ENCODE measurements around the gene PTPN3.

Gene PTPN3

DNA sequence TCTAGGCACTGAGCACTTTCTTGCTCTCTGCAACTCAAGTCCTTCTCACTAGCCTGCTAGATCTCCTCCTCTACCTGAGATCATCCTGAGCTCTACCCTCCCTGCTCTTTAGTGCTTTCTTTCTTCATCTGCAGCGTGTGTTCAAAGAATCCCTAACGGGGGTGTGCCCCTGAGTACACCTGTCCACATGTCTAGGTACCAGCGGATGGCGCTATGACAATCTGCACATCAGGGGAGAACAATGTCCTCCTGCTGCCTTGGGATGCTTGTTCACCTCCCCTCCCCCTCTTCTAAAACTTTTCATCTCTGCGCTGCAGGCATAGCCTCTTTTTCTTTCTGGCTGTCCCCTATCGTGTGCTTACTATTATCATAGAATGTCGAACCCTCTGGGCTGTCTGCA is 42.7 kb downstream of the PTPN3 start:
- in situ Hi-C loops (cut with MboI; ENCODE audit: low sequenced_read_pairs), result no loop called here

DNA sequence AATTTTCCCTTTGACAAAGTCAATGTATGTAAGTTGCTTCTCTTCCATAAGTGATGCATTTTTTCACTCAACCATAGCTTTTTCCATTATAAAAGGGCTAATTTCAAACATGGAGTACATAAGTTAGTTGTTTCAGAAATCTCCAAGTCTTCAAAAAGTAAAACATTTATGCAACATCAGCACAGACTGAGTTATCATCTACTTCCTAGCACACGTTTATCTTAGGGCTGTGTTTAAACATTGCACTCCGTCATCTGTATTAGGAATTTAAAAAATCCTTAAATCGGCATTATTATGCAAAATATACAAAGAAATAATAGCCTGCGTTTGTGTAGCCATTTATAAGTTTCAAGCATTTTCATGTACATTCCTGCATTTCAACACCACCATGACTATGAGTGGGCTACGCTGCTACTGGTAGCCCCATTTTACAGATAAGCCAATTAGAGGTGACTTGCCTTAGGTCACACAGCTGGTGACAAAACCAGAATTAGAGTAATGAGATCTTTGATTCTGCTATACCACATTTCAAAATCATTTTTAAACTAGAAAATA is 43.4 kb downstream of the PTPN3 start:
- in situ Hi-C loops (cut with MboI; ENCODE audit: low sequenced_read_pairs), result no loop called here

DNA sequence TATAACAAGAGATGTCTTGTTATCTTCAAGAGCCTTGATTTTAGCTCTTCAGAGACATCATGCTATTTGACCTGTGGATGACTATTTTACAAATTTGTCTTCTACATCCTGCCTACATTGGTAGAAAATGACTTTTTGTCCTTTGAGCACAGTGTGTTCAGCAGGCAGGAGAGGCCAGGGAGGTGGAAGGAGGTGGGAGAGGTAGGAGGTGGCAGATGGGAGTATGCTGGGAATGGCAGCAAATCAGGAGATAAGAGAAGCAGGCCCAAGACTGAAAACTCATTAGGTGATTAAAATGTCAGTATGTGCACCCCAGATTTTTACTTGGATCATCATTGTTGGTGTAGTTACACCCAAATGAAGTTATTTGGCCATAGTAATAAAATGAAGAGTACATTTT is 44.1 kb downstream of the PTPN3 start:
- in situ Hi-C loops (cut with MboI; ENCODE audit: low sequenced_read_pairs), result no loop called here

DNA sequence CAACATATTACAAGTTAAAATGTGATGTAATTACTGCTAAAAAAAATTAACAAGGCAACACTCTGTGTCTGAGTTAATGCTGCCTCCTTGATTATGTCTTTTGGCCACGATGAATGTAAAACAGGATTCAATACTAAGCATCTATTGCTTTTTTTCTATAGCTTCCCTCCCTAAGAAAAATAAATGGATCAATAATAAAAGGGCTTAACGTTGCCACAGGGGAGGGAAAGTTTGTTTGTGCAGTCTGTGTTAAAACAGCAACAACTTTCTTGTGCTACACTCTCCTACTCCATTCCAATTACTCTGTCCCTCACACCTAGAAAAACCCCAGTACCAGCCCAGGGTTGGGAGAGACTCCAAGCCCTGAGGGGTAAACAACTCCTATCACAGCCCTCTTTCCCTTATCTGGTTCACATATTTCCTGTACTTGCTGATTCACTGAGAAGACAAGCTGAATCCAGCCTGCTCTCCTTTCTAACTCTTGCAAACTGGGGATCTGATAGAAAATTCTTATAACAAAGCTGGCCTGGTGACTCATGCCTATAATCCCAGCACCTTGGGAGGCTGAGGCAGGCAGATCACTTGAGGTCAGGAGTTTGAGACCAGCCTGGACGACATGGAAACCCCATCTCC is 44.8 kb downstream of the PTPN3 start:
- in situ Hi-C loops (cut with MboI; ENCODE audit: low sequenced_read_pairs), result no loop called here

DNA sequence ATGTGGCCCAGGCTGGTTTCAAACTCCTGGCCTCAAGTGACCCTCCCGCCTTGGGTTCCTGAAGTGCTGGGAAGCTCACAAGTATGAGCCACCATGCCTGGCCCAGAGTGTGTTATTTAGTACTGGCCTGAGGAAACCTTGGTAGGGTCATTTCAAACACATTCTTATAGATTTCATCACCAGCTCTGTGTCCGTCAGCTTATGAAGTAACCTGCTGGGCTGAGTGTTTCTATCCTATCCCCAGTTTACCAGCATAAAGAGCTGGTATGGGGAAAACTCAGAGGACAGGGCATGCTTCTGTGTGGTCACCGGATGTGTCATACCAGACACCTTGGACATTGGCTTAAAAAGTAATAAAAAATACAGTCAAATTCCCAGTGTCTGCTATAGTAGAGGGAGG is 45.3 kb downstream of the PTPN3 start:
- in situ Hi-C loops (cut with MboI; ENCODE audit: low sequenced_read_pairs), result no loop called here

DNA sequence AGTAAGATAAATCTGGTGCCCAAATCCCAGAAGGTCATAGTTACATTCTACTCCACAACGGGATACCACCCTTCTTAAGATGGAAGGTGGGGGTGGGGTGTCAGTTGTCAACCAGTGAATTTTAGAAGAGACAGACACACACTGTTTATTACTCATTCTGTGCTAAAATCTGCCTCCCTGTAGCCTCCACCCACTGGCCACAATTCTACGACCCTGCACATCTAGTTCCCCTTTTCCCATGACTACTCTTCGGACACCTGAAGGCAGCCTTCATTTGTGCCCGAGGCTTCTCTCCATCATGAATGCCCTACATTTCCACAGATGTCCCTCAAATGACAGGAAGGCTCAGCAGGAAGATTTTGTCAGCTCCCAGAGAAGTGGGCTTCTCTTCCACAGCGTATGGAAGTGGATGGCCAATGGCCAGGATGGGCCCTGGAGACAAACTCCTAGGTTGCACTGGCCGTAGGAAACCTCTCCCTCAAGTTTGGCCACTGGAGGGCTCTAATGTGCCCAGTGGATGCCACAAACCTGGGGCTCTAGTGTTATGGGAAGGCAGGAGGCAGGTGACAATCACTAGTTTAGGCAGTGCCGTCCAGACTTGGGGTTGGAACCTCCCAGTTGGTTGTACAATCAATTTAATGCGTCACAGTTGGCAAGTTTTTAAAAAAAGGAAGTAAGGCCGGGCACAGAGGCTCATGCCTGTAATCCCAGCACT is 46.6 kb downstream of the PTPN3 start:
- in situ Hi-C loops (cut with MboI; ENCODE audit: low sequenced_read_pairs), result no loop called here

DNA sequence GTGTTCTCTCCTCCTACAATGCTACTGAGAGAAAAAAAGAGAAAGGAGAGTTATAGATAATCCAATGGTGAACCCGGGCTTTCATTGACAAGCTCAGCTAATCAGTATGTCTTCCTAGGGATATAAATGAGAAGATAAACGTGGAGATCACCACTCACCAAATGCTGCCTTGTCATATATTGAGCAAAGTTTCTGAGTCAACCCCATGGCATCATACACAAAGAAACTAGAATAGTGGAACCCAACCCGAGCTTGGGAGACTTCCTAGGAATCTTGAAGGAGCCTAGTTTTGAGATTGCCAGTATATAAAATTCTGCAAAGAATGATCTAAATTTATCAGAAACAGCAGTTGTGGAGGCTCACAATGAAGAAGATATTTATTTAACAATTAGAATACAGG is 47.8 kb downstream of the PTPN3 start:
- in situ Hi-C loops (cut with MboI; ENCODE audit: low sequenced_read_pairs), result no loop called here

DNA sequence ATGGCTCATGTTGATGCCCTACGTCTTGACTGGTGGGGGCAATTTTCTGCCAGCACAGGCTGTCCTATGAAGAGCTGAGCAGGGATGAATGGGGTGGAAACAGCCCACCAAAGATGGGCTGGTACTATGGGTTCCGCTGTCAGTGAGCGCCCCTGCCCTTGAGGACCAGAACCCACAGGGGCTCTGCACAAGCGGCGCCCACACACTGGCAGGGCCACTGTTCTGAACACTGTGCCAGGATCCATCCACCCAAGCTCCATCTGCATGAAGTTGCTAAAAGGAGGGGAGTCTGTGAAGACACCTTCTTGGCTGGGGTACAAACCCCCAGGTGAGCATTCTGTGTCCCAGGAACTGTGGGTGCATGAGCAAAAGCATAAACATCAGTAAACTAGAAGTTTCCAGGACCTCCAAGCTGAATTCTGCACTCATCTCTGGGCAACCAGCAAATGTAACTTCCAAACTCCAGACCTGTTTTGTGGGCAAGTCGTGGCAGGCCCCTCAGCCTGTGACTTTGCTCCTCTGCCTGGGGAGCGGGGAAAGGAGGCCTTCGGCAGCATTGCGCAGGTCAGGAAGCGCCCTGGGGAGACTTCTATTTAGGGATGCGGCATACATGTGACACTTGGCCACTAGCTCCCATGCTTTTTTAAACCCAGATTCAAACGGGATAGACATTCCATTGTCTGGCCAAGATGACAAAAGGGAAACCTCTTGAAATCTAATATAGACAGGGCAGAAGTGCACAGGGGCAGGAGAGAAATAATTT is 48.9 kb downstream of the PTPN3 start:
- in situ Hi-C loops (cut with MboI; ENCODE audit: low sequenced_read_pairs), result no loop called here

DNA sequence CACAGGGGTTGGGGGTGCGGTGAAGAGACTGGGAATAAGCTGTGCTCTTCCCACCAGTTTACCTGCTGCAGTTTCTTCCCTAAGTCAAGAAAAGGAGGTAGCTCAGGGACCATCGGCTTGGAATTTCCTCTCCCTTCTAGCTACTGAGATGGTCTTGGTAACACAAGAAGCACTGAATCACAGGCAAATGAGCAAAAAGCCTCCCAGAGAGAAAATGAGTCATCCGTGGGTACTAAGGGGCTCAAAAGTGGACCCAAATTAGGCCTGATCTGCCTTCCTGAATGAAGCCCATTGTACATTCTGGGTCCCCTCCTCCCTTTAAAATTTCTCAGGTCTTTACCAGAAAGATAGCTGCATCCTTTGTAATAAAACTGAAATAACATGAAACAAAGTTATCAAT is 49.9 kb downstream of the PTPN3 start:
- in situ Hi-C loops (cut with MboI; ENCODE audit: low sequenced_read_pairs), result no loop called here

DNA sequence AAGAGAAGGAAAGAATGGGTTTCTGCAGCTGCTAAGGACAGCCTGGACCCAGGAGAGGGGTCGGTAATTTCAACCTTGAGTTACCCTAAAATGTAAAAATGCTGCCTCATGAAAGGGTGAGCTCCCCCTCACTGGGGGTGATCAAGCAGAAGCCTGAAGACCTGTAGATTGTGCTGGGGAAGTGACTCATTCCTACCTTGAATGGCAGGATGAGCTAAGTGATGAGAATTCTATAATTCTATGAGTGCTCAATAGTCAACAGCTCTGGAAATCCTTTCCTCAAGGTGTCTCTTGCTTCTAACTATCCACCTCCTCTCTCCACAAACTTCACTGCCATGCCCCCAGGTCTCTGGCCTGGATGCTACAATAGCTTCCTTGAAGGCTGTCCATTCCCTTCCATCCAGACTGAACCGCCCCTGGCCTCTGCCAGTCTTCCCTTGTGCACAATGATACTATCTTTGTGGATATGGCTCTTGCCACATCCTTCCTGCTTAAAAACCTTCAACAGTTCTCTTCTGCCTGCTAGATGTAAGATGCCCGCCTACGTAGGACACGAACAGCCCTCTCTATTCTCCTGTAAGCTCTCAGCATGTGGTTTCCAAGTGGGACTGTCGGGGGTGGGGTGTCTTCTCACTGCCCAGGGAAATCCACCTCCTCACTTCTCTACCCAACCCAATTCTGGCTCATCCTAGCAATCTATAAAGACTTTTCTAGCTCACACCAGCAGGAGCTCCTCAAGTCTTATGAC is 50.6 kb downstream of the PTPN3 start:
- in situ Hi-C loops (cut with MboI; ENCODE audit: low sequenced_read_pairs), result no loop called here

DNA sequence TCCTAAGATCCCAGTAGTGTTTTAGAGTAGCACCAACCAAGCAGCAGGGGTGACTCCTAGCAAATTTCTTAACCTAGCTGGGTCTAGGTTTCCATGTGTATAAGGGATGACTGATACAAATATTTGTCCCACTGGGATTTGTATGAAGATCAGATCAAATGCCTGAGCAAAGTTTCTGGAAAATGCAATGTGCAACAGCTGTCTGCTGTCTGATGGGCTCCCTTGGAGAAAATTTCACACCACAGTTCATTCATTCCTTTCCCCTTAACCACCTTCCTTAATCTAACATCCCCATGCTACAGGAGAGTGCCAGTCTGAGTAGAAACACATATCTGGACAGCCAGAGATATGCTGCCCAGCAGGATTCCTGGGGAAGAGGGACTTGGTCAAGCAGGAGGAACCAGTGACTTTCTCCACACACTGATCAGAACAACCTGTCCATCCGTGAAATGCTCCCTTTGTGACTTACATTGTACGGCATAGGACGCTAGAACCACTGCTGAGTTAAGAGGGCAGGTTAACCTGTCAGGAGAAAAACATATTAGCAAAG is 53.3 kb downstream of the PTPN3 start:
- in situ Hi-C loops (cut with MboI; ENCODE audit: low sequenced_read_pairs), result no loop called here

DNA sequence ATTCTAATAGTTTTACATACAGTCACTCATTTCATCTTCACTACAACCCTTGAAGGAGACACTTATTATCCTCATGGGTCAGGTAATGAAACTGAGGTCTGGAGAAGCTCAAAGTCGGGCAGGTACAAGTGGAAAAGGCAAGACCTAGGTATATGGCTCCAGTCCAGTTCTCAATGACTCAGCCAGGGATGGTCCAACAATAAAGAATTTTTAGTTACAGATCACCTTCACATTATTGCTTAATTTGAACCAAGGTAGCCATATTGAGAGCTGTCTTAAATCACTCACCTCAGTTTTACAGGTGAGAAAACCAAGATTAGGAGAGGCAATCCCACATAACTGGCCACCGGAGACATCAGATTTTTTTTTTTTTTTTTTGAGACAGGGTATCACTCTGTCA is 55.4 kb downstream of the PTPN3 start:
- in situ Hi-C loops (cut with MboI; ENCODE audit: low sequenced_read_pairs), result no loop called here

DNA sequence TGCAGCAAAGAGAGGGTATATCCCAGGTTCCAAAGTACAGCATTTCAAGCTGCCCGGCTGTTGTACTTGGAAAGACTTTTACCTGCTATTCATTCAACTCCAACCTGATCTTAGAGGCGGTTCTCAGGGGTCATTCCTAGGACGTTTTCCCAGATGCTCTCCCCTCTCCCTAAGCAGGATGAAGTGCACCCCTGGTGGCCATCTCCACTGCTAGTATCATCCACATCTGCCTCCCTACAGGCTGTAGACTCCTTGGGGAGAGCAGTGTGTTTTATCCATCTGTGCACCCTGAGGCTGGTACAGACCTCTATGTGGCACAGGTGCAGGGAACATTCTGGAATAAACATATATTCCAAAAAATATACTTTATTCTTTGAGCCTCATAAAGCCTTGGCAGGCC is 56.8 kb downstream of the PTPN3 start:
- in situ Hi-C loops (cut with MboI; ENCODE audit: low sequenced_read_pairs), result no loop called here

DNA sequence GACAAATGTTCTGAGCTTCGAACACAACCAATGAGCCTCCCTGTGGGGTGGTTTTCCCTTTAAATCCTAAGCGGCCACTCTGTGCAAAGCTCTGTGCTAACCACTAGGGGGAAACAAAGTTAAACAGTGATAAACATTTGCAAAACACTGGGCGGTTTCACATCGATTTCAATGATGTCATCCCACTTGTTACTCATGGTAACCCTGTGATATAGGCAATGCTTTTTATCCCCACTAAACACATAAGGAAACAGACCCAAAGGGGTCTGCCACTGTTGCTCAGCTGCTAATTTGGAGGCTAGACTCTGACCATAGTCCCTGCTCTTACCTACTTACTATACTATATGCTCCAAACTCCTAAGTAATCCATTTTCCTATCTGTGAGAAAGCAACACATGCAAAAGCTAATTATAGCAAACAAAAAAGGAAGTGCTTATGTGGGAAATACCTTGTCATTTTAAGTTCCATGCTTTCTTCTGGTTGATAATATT is 57.3 kb downstream of the PTPN3 start:
- in situ Hi-C loops (cut with MboI; ENCODE audit: low sequenced_read_pairs), result no loop called here

DNA sequence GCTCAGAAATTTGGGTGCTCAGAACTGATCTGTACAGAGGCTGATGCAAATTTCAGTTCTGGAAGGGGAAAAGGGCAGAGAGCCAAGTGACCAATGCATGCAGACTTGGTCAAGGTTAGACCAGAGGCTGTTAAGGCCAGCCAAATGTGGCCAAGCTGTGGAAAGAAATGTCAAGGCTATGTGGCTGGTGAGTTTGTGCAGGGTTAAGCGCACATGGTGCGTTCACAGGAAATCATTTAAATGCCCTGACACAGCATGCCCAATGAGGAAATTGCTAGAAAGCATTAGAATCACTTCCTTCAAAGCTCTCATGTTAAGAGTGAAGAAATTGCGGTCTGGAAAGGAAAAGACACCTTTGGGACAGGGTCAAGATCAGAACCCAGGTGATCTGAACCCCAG is 58.0 kb downstream of the PTPN3 start:
- in situ Hi-C loops (cut with MboI; ENCODE audit: low sequenced_read_pairs), result no loop called here

DNA sequence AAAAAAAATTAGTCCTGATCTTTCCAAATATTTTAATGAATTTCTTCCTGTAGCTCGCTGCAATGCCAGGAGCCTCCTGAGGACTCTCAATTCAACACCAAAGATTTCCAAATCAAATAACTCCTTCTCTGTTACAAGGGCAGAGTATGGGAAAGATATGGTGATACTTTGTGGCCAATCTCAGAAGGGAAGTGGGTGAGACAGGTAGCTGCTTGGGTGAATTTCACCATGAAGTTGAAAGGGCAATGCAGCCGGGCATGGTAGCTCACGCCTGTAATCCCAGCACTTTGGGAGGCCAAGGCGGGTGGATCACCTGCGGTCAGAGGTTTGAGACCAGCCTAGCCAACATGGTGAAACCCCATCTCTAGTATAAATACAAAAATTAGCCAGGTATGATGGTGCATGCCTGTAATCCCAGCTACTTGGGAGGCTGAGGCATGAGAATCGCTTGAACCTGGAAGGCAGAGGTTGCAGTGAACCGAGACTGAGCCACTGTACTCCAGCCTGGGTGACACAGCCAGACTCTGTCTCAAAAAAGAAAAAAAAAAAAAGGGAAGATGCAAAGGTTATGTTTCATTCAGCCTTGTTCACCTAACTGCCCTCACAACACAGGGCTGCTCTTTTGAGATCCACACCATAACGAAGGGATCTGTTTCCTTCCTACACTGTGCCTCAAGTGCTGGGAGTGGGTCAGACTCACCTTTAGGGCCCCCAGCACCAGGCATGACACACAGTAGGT is 58.6 kb downstream of the PTPN3 start:
- in situ Hi-C loops (cut with MboI; ENCODE audit: low sequenced_read_pairs), result no loop called here

DNA sequence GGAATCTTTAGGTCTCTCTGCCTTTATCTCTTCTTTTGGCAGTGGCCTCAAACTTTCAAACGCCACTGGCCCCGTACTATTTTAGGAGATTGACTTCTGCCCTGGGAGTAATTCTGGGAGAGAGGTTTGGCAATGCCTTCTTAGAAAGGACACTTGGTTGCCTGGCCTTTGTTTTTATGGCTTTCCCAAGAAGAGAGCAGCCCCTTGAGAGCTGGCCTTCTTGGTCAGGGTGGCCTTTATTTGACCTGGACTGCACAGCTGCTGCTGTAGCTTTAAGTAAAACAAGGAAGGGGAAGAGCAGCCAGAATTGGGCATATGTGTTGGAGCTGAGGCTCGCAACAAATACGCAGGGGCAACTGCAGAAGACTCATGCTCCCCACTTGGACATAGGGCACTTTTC is 60.8 kb downstream of the PTPN3 start:
- in situ Hi-C loops (cut with MboI; ENCODE audit: low sequenced_read_pairs), result no loop called here

DNA sequence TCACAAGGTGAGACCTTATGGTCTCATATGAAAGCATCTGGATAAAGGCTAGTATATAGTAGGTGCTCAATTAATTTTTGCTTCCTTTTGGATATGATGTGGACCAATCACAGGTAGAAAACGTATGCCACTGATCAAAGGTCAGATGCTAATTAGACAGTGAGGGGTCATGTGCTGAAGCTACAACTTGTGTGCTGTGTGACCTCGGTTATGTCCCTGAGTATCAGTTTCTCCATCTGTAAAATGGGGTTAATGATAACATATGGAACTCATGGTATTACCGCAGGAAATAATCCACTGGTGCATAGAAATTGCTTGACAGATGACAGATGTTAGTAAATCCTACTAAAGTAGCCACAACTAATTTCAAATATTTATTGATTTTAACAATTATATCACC is 62.0 kb downstream of the PTPN3 start:
- in situ Hi-C loops (cut with MboI; ENCODE audit: low sequenced_read_pairs), result no loop called here

DNA sequence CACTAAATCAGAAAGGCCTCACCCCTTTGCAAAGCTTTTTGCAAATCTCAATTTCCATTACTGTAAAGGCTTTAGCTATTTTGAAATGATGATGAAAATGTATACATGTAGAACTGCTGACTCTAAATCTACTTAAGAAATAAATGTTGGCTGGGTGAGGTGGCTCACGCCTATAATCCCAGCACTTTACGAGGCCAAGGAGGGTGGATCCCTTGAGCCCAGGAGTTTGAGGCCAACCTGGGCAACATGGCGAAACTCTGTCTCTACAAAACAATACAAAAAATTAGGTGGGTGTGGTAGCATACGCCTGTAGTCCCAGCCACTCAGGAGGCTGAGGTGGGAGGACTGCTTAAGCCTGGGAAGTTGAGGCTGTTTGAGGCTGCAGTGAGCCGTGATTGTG is 64.6 kb downstream of the PTPN3 start:
- in situ Hi-C loops (cut with MboI; ENCODE audit: low sequenced_read_pairs), result no loop called here

DNA sequence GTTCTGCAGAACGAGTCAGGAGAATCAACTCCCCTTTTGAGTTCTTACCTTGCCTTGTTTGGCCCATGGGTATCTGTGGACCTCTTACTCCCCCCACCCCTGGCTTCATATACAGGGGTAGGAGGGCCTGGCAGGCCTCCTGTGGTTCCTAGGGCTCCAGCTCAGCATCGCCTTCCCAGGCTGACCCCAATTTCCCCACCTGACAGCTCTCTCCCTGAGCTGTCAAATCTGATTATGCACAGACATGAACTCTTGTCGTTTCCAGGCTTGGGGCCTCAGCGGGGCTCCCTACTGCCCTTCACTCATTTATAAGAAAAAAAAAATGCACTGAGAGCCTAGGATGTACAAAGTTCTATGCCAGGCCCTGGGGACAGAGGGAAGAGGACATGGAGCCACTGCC is 67.9 kb downstream of the PTPN3 start:
- in situ Hi-C loops (cut with MboI; ENCODE audit: low sequenced_read_pairs), result no loop called here

All from HL-60/S4 treated with retinoic acid at 250 ng/mL for 4 days and 3 days (cell line).